GM12874 (cell line): ENCODE data around the gene ELOVL2.

Source experiments
- TF ChIP-seq, protein P1 (sequence below): IDR thresholded peaks from 2 replicates; pipeline ENCODE4 v1.5.1; 2011; ENCODE audit warnings: low read depth, mild to moderate bottlenecking, control low read depth, low read length, moderate library complexity; ENCODE audit not compliant: insufficient read depth

The ELOVL2 gene

DNA sequence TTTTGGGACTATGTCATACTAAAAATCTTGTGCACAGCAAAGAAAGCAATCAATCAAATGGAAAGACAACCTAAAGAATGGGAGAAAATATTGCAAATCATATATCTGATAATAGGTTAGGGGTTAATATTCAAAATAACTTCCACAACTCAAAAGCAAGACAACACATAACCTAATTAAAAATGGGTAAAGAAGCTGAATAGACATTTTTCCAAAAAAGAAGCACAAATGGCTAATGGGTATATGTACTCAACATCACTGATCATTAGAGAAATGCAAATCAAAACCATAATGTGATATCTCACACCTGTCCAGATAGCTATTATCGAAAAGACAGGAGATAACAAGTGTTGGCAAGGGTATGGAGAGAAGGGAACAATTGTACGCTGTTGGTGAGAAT is 104.3 kb downstream of the ELOVL2 start:
- TF ChIP-seq, protein P1, sequence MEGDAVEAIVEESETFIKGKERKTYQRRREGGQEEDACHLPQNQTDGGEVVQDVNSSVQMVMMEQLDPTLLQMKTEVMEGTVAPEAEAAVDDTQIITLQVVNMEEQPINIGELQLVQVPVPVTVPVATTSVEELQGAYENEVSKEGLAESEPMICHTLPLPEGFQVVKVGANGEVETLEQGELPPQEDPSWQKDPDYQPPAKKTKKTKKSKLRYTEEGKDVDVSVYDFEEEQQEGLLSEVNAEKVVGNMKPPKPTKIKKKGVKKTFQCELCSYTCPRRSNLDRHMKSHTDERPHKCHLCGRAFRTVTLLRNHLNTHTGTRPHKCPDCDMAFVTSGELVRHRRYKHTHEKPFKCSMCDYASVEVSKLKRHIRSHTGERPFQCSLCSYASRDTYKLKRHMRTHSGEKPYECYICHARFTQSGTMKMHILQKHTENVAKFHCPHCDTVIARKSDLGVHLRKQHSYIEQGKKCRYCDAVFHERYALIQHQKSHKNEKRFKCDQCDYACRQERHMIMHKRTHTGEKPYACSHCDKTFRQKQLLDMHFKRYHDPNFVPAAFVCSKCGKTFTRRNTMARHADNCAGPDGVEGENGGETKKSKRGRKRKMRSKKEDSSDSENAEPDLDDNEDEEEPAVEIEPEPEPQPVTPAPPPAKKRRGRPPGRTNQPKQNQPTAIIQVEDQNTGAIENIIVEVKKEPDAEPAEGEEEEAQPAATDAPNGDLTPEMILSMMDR = no peak

DNA sequence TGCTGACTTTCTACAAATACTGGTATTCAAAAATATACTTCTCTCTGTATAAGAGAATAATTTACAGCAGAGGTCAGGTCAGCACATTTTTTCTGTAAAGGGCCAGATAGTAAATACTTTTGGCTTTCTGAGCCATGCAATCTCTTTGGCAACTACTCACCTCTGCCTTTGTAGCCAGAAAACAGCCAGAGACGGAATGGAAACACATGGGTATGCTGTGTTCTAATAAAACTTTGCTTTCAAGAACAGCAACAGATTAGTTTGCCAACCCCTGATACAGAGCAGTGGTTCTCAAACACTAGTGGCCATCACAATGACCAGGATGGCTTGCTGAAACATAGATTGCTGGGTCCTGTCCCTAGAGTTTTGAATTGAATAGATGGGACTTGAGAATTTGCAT is 111.0 kb downstream of the ELOVL2 start:
- TF ChIP-seq, protein P1 = no peak
